CD4-positive, alpha-beta memory T cell (primary cell): Measurements from ENCODE around the gene DOCK1. TPM values are rescaled to one million over a fixed set of nuclear protein-coding genes. Genes with fewer than 3 reads are reported as not detected.

Source experiments
- CTCF ChIA-PET: fragments of 350-600 bp; sonication (Branson Sonifier 250); formaldehyde crosslinking; loops from one replicate; lab custom pipeline; 2021; ENCODE audit warnings: inconsistent platforms; ENCODE audit not compliant: partially characterized antibody; lab: Charles Lee
- POLR2A ChIA-PET: fragments of 350-600 bp; sonication (Branson Sonifier 250); formaldehyde crosslinking; loops from one replicate; lab custom pipeline; 2021; ENCODE audit not compliant: partially characterized antibody; lab: Charles Lee
- DNase-seq, 5 donors: peaks; one replicate each; pipeline versions ENCODE4 v3.0.0 to v3.0.0-alpha.2; 2020 to 2022; ENCODE audit warnings: mixed read lengths in 1 of 5
- H3K27ac ChIP-seq: one replicate; pipeline ENCODE4 v1.7.0; 2013; ENCODE audit warnings: low read depth, low read length
- H3K27me3 ChIP-seq: 2 replicates; pipeline ENCODE4 v1.7.0; 2013; ENCODE audit warnings: mild to moderate bottlenecking, low read length, moderate library complexity; ENCODE audit not compliant: insufficient read depth
- H3K36me3 ChIP-seq: 2 replicates; pipeline ENCODE4 v1.7.0; 2013; ENCODE audit warnings: mild to moderate bottlenecking, low read length, moderate library complexity; ENCODE audit not compliant: insufficient read depth
- H3K4me1 ChIP-seq: 2 replicates; pipeline ENCODE4 v1.7.0; 2013; ENCODE audit warnings: mild to moderate bottlenecking, low read length, moderate library complexity; ENCODE audit not compliant: insufficient read depth
- H3K4me3 ChIP-seq, 2 donors: one replicate each; pipeline ENCODE4 v1.7.0; 2013; ENCODE audit warnings: low read length in 2 of 2, mild to moderate bottlenecking in 1 of 2
- H3K9me3 ChIP-seq, 2 donors: one replicate each; pipeline ENCODE4 v1.7.0; 2013; ENCODE audit warnings: low read length in 2 of 2, control low read depth in 1 of 2; ENCODE audit not compliant: control insufficient read depth in 1 of 2
- H3K27ac Mint-ChIP-seq, 7 donors: one replicate each; pipeline ENCODE4 v1.8.0; 2020 to 2021; ENCODE audit warnings: mixed read lengths in 7 of 7, mild to moderate bottlenecking in 6 of 7, inconsistent platforms in 3 of 7, moderate library complexity in 3 of 7
- H3K27me3 Mint-ChIP-seq, 2 donors: one replicate each; pipeline ENCODE4 v1.8.0; 2020 to 2021; ENCODE audit warnings: mixed read lengths in 2 of 2
- H3K36me3 Mint-ChIP-seq, 2 donors: one replicate each; pipeline ENCODE4 v1.8.0; 2020 to 2021; ENCODE audit warnings: mixed read lengths in 2 of 2, inconsistent platforms in 1 of 2, mild to moderate bottlenecking in 1 of 2
- H3K4me1 Mint-ChIP-seq, 4 donors: one replicate each; pipeline ENCODE4 v1.8.0; 2020 to 2021; ENCODE audit warnings: mixed read lengths in 4 of 4, mild to moderate bottlenecking in 1 of 4
- H3K4me3 Mint-ChIP-seq, 8 donors: one replicate each; pipeline ENCODE4 v1.8.0; 2020 to 2021; ENCODE audit warnings: mixed read lengths in 8 of 8, mild to moderate bottlenecking in 7 of 8, moderate library complexity in 6 of 8, inconsistent platforms in 3 of 8
- H3K9me3 Mint-ChIP-seq, 8 donors: one replicate each; pipeline ENCODE4 v1.8.0; 2020 to 2021; ENCODE audit warnings: mixed read lengths in 8 of 8, mild to moderate bottlenecking in 5 of 8, inconsistent platforms in 3 of 8, moderate library complexity in 1 of 8
- intact Hi-C: fragments of 100-400 bp; cut with micrococcal nuclease; formaldehyde crosslinking; loops from one replicate; pipeline ENCODE4 v1.15.1; 2023
- polyA plus RNA-seq, 2 donors: library from polyadenylated mRNA; unstranded; fragments of 300-500 nt; fragmentation: Illumina TruSeq; gene quantifications; one replicate each; pipeline ENCODE4 v1.2.3, GENCODE V29; 2021
- total RNA-seq, 2 experiments: library from RNA; stranded (reverse); gene quantifications; one replicate each; pipeline ENCODE4 v1.2.3, GENCODE V29; 2021

DOCK1 gene
- total and polyA plus RNA-seq, 4 experiments from 2014 or later, result 0.17 TPM; not detected in 2

- Mint-ChIP-seq H3K4me3 (no peak overlapping the region), H3K9me3 (peaks cover 0 to under 1% (median 0%) of the 10 kb centered on the region in 8 donors), H3K27ac (no peak overlapping the region), H3K4me1 (peaks cover 0 to 4% (median 0%) of the 10 kb centered on the region in 4 donors), H3K36me3 (no peaks in the 10 kb centered on the region), H3K27me3 (peaks cover 0 to 7% of the 10 kb centered on the region in 2 donors)
- Histone ChIP-seq H3K9me3 (no peaks in the 10 kb centered on the region), H3K36me3 (no peaks in the 10 kb centered on the region), H3K4me3 (no peak overlapping the region), H3K27ac (no peak overlapping the region), H3K27me3 (no peaks in the 10 kb centered on the region), H3K4me1 (no peaks in the 10 kb centered on the region)
- ChIA-PET POLR2A (interaction anchor here (0.8 kb wide), 1 partner anchor 16 kb away, joined by 3 read pairs; no protein-coding TSS in a partner anchor), CTCF (no interaction called here)
- intact Hi-C loops, result no loop called here
- no peak for DNase-seq
These were observed 374.1 kb downstream of the DOCK1 start for GRCh38 chr10:127279334-127279774.

- DNase-seq, result no peak
- H3K27ac ChIP-seq, result no peak overlapping the region
- Mint-ChIP-seq H3K27me3 (peaks cover 0 to 5% of the 10 kb centered on the region in 2 donors), H3K4me3 (no peak overlapping the region), H3K9me3 (no peaks in the 10 kb centered on the region), H3K4me1 (peaks cover 0 to 4% (median 0%) of the 10 kb centered on the region in 4 donors), H3K36me3 (no peaks in the 10 kb centered on the region), H3K27ac (no peak overlapping the region)
- H3K4me3 ChIP-seq, result no peak overlapping the region
- no peaks in the 10 kb centered on the region for H3K9me3 ChIP-seq
- no peaks in the 10 kb centered on the region for H3K4me1 ChIP-seq
- intact Hi-C loops, result no loop called here
- H3K27me3 ChIP-seq, result no peaks in the 10 kb centered on the region
- H3K36me3 ChIP-seq, result no peaks in the 10 kb centered on the region
- ChIA-PET POLR2A (no interaction called here), CTCF (no interaction called here)
These were observed 375.2 kb downstream of the DOCK1 start for GRCh38 chr10:127280446-127280845.

- Histone ChIP-seq H3K4me3 (no peak overlapping the region), H3K4me1 (no peaks in the 10 kb centered on the region), H3K27me3 (no peaks in the 10 kb centered on the region), H3K27ac (no peak overlapping the region), H3K9me3 (no peaks in the 10 kb centered on the region), H3K36me3 (no peaks in the 10 kb centered on the region)
- Mint-ChIP-seq H3K4me1 (peaks cover 0 to 4% (median 0%) of the 10 kb centered on the region in 4 donors), H3K27me3 (peaks cover 0 to 4% of the 10 kb centered on the region in 2 donors), H3K9me3 (peaks cover 0 to 7% (median 4%) of the 10 kb centered on the region in 8 donors), H3K36me3 (no peaks in the 10 kb centered on the region), H3K4me3 (no peak overlapping the region), H3K27ac (no peak overlapping the region)
- ChIA-PET POLR2A (no interaction called here), CTCF (no interaction called here)
- intact Hi-C loops, result no loop called here
- no peak for DNase-seq
These were observed 377.8 kb downstream of the DOCK1 start for GRCh38 chr10:127283017-127283416.

GRCh38 chr10:127283576-127283975 lies 378.3 kb downstream of the DOCK1 start:
- intact Hi-C loops, result no loop called here
- H3K9me3 Mint-ChIP-seq, result peaks cover 0 to 11% (median 6%) of the 10 kb centered on the region in 8 donors
- Histone ChIP-seq H3K27ac (no peak overlapping the region), H3K4me3 (no peak overlapping the region), H3K4me1 (no peaks in the 10 kb centered on the region), H3K27me3 (no peaks in the 10 kb centered on the region), H3K36me3 (no peaks in the 10 kb centered on the region), H3K9me3 (no peaks in the 10 kb centered on the region)
- DNase-seq, result no peak
- H3K36me3 Mint-ChIP-seq, result no peaks in the 10 kb centered on the region
- H3K4me3 Mint-ChIP-seq, result no peak overlapping the region
- ChIA-PET CTCF (no interaction called here), POLR2A (no interaction called here)
- peaks cover 0 to 4% of the 10 kb centered on the region in 2 donors for H3K27me3 Mint-ChIP-seq
- no peak overlapping the region for H3K27ac Mint-ChIP-seq
- H3K4me1 Mint-ChIP-seq, result peaks cover 0 to 4% (median 0%) of the 10 kb centered on the region in 4 donors

GRCh38 chr10:127290850-127291249 lies 385.6 kb downstream of the DOCK1 start:
- Mint-ChIP-seq H3K27ac (no peak overlapping the region), H3K4me3 (no peak overlapping the region), H3K4me1 (peaks cover 20 to 39% (median 24%) of the 10 kb centered on the region in 4 donors), H3K9me3 (peaks cover 0 to 22% (median 10%) of the 10 kb centered on the region in 8 donors), H3K36me3 (no peaks in the 10 kb centered on the region), H3K27me3 (no peaks in the 10 kb centered on the region)
- no peaks in the 10 kb centered on the region for H3K27me3 ChIP-seq
- H3K4me1 ChIP-seq, result peaks cover 32% of the 10 kb centered on the region
- CTCF ChIA-PET, result no interaction called here
- H3K4me3 ChIP-seq, result no peak overlapping the region
- H3K27ac ChIP-seq, result no peak overlapping the region
- no peak for DNase-seq
- intact Hi-C loops, result no loop called here
- no peaks in the 10 kb centered on the region for H3K36me3 ChIP-seq
- POLR2A ChIA-PET, result no interaction called here
- H3K9me3 ChIP-seq, result no peaks in the 10 kb centered on the region

- H3K4me1 ChIP-seq, result peaks cover 35% of the 10 kb centered on the region
These were observed 386.1 kb downstream of the DOCK1 start for GRCh38 chr10:127291329-127291728.

GRCh38 chr10:127292888-127293287 lies 387.7 kb downstream of the DOCK1 start:
- no peak for DNase-seq
- intact Hi-C loops, result no loop called here

More at GRCh38 chr10:127291329-127291728, 386.1 kb downstream of the DOCK1 start:
- Mint-ChIP-seq H3K4me1 (peaks cover 21 to 43% (median 27%) of the 10 kb centered on the region in 4 donors), H3K4me3 (no peak overlapping the region), H3K27ac (no peak overlapping the region), H3K36me3 (no peaks in the 10 kb centered on the region), H3K27me3 (no peaks in the 10 kb centered on the region), H3K9me3 (peaks cover 0 to 22% (median 10%) of the 10 kb centered on the region in 8 donors)
- H3K27me3 ChIP-seq, result no peaks in the 10 kb centered on the region
- intact Hi-C loops, result no loop called here
- DNase-seq, result no peak
- H3K4me3 ChIP-seq, result no peak overlapping the region
- CTCF ChIA-PET, result no interaction called here
- POLR2A ChIA-PET, result no interaction called here
- no peaks in the 10 kb centered on the region for H3K36me3 ChIP-seq
- H3K27ac ChIP-seq, result no peak overlapping the region
- H3K9me3 ChIP-seq, result no peaks in the 10 kb centered on the region

More at GRCh38 chr10:127292888-127293287, 387.7 kb downstream of the DOCK1 start:
- POLR2A ChIA-PET, result no interaction called here
- no peaks in the 10 kb centered on the region for H3K36me3 ChIP-seq
- peaks cover 35% of the 10 kb centered on the region for H3K4me1 ChIP-seq
- Mint-ChIP-seq H3K27me3 (no peaks in the 10 kb centered on the region), H3K9me3 (peaks cover 3 to 17% (median 8%) of the 10 kb centered on the region in 8 donors), H3K4me1 (peaks cover 21 to 45% (median 27%) of the 10 kb centered on the region in 4 donors), H3K36me3 (no peaks in the 10 kb centered on the region), H3K4me3 (peak overlapping the region in 6 of 8 donors; percentile 6 to 70 (median 34)), H3K27ac (peak overlapping the region in 1 of 7 donors; percentile 52)
- H3K9me3 ChIP-seq, result no peaks in the 10 kb centered on the region
- H3K4me3 ChIP-seq, result no peak overlapping the region
- CTCF ChIA-PET, result no interaction called here
- H3K27me3 ChIP-seq, result no peaks in the 10 kb centered on the region
- no peak overlapping the region for H3K27ac ChIP-seq
